HepG2 (cell line): Measurements from ENCODE around the gene ASIC3. TPM values are rescaled to one million over a fixed set of nuclear protein-coding genes. Genes with fewer than 3 reads are reported as not detected.
A peak's percentile ranks its signal among the peaks of the same experiment; 100 is the strongest.

Source experiments
- ATAC-seq: fragments of 200-7000 bp; cut with Tn5 transposase; 3 replicates; pipeline ENCODE4 v1.9.1; 2020; ENCODE audit warnings: mild to moderate bottlenecking, moderate library complexity
- BruUV-seq: library from RNA; stranded (reverse); fragments of 400-500 nt; replicated peaks from 2 replicates; lab custom pipeline; 2021; lab: Mats Ljungman, UMichigan
- CTCF ChIA-PET: fragments of 300-600 bp; formaldehyde crosslinking; extraction: SDS; loops from one replicate; lab custom pipeline; 2021; ENCODE audit warnings: low total read pairs, inconsistent platforms, low intra/inter-chr PET ratio; lab: Yijun Ruan, JAX
- POLR2A ChIA-PET: fragments of 350-600 bp; sonication (Branson Sonifier 250); formaldehyde crosslinking; loops from one replicate; lab custom pipeline; 2020; ENCODE audit warnings: antibody characterized with exemption, inconsistent platforms; lab: Yijun Ruan, JAX
- DNase-seq: peaks from one replicate; pipeline ENCODE4 v3.0.0-alpha.2; 2015; ENCODE audit warnings: low spot score
- FAIRE-seq: peaks from 3 replicates; lab custom pipeline; 2011; peaks lifted over from hg19 to GRCh38; lab: Jason Lieb, UNC
- H2AFZ ChIP-seq: one replicate; pipeline ENCODE4 v1.6.1; 2011; ENCODE audit warnings: low read length, inconsistent platforms
- H3K27ac ChIP-seq: fragments of 300-600 bp; 3 replicates; pipeline ENCODE4 v1.8.0; 2011; ENCODE audit warnings: mixed run types, mild to moderate bottlenecking, mixed read lengths, low read length, inconsistent platforms; ENCODE audit not compliant: insufficient read depth; ENCODE audit errors: extremely low read length
- H3K27me3 ChIP-seq, 2 experiments: fragments of 200-600 bp in 1 of 2; 2 replicates in 1 of 2; 3 replicates in 1 of 2; pipeline versions ENCODE4 v1.6.0 to v1.8.0; 2011; ENCODE audit warnings: low read length in 2 of 2, mild to moderate bottlenecking in 2 of 2, moderate library complexity in 2 of 2, inconsistent platforms in 1 of 2; ENCODE audit not compliant: insufficient read depth in 2 of 2, control insufficient read depth in 1 of 2
- H3K36me3 ChIP-seq, 2 experiments: fragments of 200-600 bp in 1 of 2; replicated peaks in 1 of 2; 2 replicates in 1 of 2; 3 replicates in 1 of 2; pipeline versions ENCODE4 v1.5.1 to v1.8.0; 2011; ENCODE audit warnings: low read length in 2 of 2, inconsistent platforms in 1 of 2; ENCODE audit not compliant: insufficient read depth in 2 of 2, control insufficient read depth in 1 of 2
- H3K4me1 ChIP-seq: 2 replicates; pipeline ENCODE4 v1.5.1; 2012; ENCODE audit warnings: low read length, inconsistent platforms; ENCODE audit not compliant: insufficient read depth
- H3K4me2 ChIP-seq: 2 replicates; pipeline ENCODE4 v1.6.0; 2011; ENCODE audit warnings: low read depth, low read length, inconsistent platforms
- H3K4me3 ChIP-seq, 3 experiments: fragments of 200-600 bp in 1 of 3; sonication (generic), shearing (Covaris generic) in 1 of 3; replicated peaks in 1 of 3; 2 replicates each; pipeline ENCODE4 v1.5.1; 2011 to 2016; ENCODE audit warnings: low read length in 3 of 3, inconsistent platforms in 2 of 3, low read depth in 2 of 3, mild to moderate bottlenecking in 2 of 3, control low read depth in 1 of 3, mixed read lengths in 1 of 3; ENCODE audit not compliant: insufficient read depth in 1 of 3
- H3K79me2 ChIP-seq: one replicate; pipeline ENCODE4 v1.6.1; 2011; ENCODE audit warnings: low read length, inconsistent platforms; ENCODE audit not compliant: insufficient read depth
- H3K9ac ChIP-seq: 2 replicates; pipeline ENCODE4 v1.6.0; 2011; ENCODE audit warnings: mild to moderate bottlenecking, low read depth, low read length, inconsistent platforms; ENCODE audit not compliant: insufficient read depth
- H3K9me3 ChIP-seq: 2 replicates; pipeline ENCODE4 v1.5.1; 2012; ENCODE audit warnings: mild to moderate bottlenecking, low read length
- H4K20me1 ChIP-seq: 2 replicates; pipeline ENCODE4 v1.6.0; 2011; ENCODE audit warnings: inconsistent platforms, mild to moderate bottlenecking, low read length, moderate library complexity; ENCODE audit not compliant: insufficient read depth
- GATAD2A ChIP-seq: IDR thresholded peaks from 2 replicates; pipeline ENCODE4 v1.6.1; 2016
- HOXA3 ChIP-seq: sonication (generic); formaldehyde crosslinking; IDR thresholded peaks from 2 replicates; pipeline ENCODE4 v1.5.0; 2020; ENCODE audit warnings: missing genetic modification reagents
- KMT2A ChIP-seq: sonication (generic); formaldehyde crosslinking; IDR thresholded peaks from 2 replicates; pipeline ENCODE4 v1.4.0; 2020; ENCODE audit warnings: missing genetic modification reagents
- MATR3 ChIP-seq: sonication (generic); formaldehyde crosslinking; IDR thresholded peaks from 2 replicates; pipeline ENCODE4 v1.4.0; 2020; ENCODE audit warnings: missing genetic modification reagents
- MIER2 ChIP-seq: IDR thresholded peaks from 2 replicates; pipeline ENCODE4 v1.6.1; 2016; ENCODE audit warnings: missing biosample characterization, missing genetic modification reagents
- NR2C2 ChIP-seq: sonication (generic); formaldehyde crosslinking; IDR thresholded peaks from 2 replicates; pipeline ENCODE4 v1.4.0; 2020; ENCODE audit warnings: missing genetic modification reagents, mild to moderate bottlenecking, moderate library complexity, borderline replicate concordance
- RFX1 ChIP-seq: fragments of 450-650 bp; IDR thresholded peaks from 2 replicates; pipeline ENCODE4 v1.6.1; 2017
- SAFB2 ChIP-seq: sonication (generic); formaldehyde crosslinking; IDR thresholded peaks from 2 replicates; pipeline ENCODE4 v1.5.1; 2020; ENCODE audit warnings: missing genetic modification reagents, low read depth, mild to moderate bottlenecking, borderline replicate concordance
- WGBS: methylation state at CpG from one replicate; pipeline ENCODE4 v1.1.6; 2017; ENCODE audit warnings: low lambda C conversion rate; 5-methylcytosine and 5-hydroxymethylcytosine counted together
- in situ Hi-C: cut with HindIII; loops from 2 replicates; pipeline ENCODE4 v1.10.0; 2017; ENCODE audit warnings: low pct_unique_long_range_greater_than_20kb; ENCODE audit not compliant: extremely low pct_ligation_motif_present
- intact Hi-C: fragments of 100-400 bp; cut with micrococcal nuclease; formaldehyde crosslinking; loops from one replicate; pipeline ENCODE4 v1.10.0; 2022; ENCODE audit not compliant: unreplicated experiment
- polyA plus RNA-seq, 8 experiments: library from polyadenylated mRNA; depleted of rRNA in 3 of 8; stranded (reverse) in 7 of 8; unstranded in 1 of 8; fragments of >200 nt; fragmentation: Illumina TruSeq in 4 of 8; extraction: Trizol in 4 of 8; gene quantifications; 2 replicates each; pipeline versions ENCODE4 v1.2.1 to v1.2.3, GENCODE V29; 2011 to 2016; ENCODE audit warnings: low read depth in 4 of 8, missing spikeins in 1 of 8, mixed read lengths in 1 of 8; ENCODE audit not compliant: insufficient read depth in 1 of 8
- total RNA-seq, 5 experiments: library from RNA; depleted of rRNA; stranded (reverse); fragments of >200 nt; fragmentation: Illumina TruSeq; extraction: Trizol; gene quantifications; 2 replicates each; pipeline ENCODE4 v1.2.3, GENCODE V29; 2016; ENCODE audit warnings: low read depth in 1 of 5
- TF ChIP-seq, protein P1 (sequence below): sonication (generic); formaldehyde crosslinking; IDR thresholded peaks from 2 replicates; pipeline ENCODE4 v1.8.0; 2022; ENCODE audit warnings: mild to moderate bottlenecking, missing genetic modification reagents
- TF ChIP-seq, protein P2 (sequence below): sonication (generic); formaldehyde crosslinking; IDR thresholded peaks from 2 replicates; pipeline ENCODE4 v1.8.0; 2022; ENCODE audit warnings: missing genetic modification reagents, mild to moderate bottlenecking, moderate library complexity, borderline replicate concordance
- TF ChIP-seq, protein P3 (sequence below): sonication (generic); formaldehyde crosslinking; IDR thresholded peaks from 2 replicates; pipeline ENCODE4 v1.4.0; 2020; ENCODE audit warnings: missing genetic modification reagents

ASIC3 gene
- total and polyA plus RNA-seq, 2 of the 13 experiments (the other 11 are each of a cell fraction or from before 2014, with no cell fraction given), result 0.51 TPM; not detected in 1

DNA sequence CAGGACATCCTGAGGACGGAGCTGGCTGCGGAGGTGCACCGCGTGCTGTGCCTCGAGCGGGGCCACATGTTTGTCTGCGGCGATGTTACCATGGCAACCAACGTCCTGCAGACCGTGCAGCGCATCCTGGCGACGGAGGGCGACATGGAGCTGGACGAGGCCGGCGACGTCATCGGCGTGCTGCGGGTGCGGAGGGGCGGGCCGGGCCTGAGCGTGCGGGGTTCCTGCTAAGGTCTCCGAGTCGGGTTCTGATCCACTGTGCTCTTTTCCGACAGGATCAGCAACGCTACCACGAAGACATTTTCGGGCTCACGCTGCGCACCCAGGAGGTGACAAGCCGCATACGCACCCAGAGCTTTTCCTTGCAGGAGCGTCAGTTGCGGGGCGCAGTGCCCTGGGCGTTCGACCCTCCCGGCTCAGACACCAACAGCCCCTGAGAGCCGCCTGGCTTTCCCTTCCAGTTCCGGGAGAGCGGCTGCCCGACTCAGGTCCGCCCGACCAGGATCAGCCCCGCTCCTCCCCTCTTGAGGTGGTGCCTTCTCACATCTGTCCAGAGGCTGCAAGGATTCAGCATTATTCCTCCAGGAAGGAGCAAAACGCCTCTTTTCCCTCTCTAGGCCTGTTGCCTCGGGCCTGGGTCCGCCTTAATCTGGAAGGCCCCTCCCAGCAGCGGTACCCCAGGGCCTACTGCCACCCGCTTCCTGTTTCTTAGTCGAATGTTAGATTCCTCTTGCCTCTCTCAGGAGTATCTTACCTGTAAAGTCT, 34.4 kb upstream of the ASIC3 start:
- Histone ChIP-seq H3K79me2 (no peaks in the 10 kb centered on the region), H3K4me1 (peaks cover 68% of the 10 kb centered on the region), H3K36me3 (no peaks in the 10 kb centered on the region; a peak in 1 of 5 replicates), H3K27me3 (peaks cover 3 to 8% of the 10 kb centered on the region in 2 experiments; a peak in 3 of 5 replicates), H2AFZ (no peak overlapping the region), H3K9ac (no peak overlapping the region), H3K4me2 (no peak overlapping the region), H3K9me3 (no peaks in the 10 kb centered on the region), H3K4me3 (no peak overlapping the region), H4K20me1 (no peaks in the 10 kb centered on the region), H3K27ac (no peak overlapping the region)
- FAIRE-seq (no peak), DNase-seq (no peak), ATAC-seq (no peak)
- POLR2A ChIA-PET, result no interaction called here
- TF ChIP-seq RFX1 (peak; percentile 28; the same call in 1 of the 2 replicates), NR2C2 (CRISPR knock-in tag) (no peak), HOXA3 (CRISPR knock-in tag) (no peak), GATAD2A (CRISPR knock-in tag) (no peak)
- WGBS, result 95% methylated on average over 46 of the region's 55 CpGs
- in situ Hi-C loops, result no loop called here
- BruUV-seq, result no TSS peak
- CTCF ChIA-PET, result no interaction called here
- intact Hi-C loops, result no loop called here

DNA sequence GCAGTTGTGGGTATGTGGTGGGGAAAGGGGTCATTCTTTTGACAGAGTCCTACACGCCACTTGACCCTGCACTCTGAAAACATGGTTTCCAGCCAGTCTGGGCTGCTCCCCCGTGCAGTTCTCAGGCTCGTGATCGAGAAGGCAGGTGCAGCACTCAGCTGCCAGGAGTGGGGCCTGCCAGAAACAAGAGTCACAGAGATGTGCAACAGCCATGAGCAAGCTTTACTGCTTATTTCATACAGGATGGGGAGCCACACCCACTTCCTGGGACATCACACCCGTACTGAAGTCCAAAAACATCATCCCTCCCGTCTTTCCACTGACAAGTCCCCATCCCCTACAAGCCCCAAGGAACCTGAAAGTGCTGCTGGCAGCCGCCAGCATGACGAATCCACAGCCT, 33.4 kb upstream of the ASIC3 start:
- FAIRE-seq (no peak), ATAC-seq (no peak), DNase-seq (no peak)
- H3K36me3 ChIP-seq, result no peaks in the 10 kb centered on the region; a peak in 1 of 5 replicates
- no peak overlapping the region for H2AFZ ChIP-seq
- 82% methylated on average over 5 of the region's 8 CpGs for WGBS
- CTCF ChIA-PET, result no interaction called here
- POLR2A ChIA-PET, result no interaction called here
- H3K4me2 ChIP-seq, result no peak overlapping the region
- intact Hi-C loops (no loop called here), in situ Hi-C loops (no loop called here)
- H4K20me1 ChIP-seq, result no peaks in the 10 kb centered on the region
- H3K9me3 ChIP-seq, result no peaks in the 10 kb centered on the region
- no peaks in the 10 kb centered on the region for H3K79me2 ChIP-seq
- H3K27ac ChIP-seq, result no peak overlapping the region
- H3K4me1 ChIP-seq, result peaks cover 57% of the 10 kb centered on the region
- BruUV-seq, result no TSS peak
- H3K4me3 ChIP-seq, result no peak overlapping the region
- H3K27me3 ChIP-seq, result peaks cover 6 to 18% of the 10 kb centered on the region in 2 experiments; a peak in 4 of 5 replicates
- no peak overlapping the region for H3K9ac ChIP-seq
- no peak for TF ChIP-seq MATR3 (CRISPR knock-in tag)
- no peak for TF ChIP-seq MIER2 (CRISPR knock-in tag)
- TF ChIP-seq KMT2A (CRISPR knock-in tag), result no peak
- TF ChIP-seq, protein P1, sequence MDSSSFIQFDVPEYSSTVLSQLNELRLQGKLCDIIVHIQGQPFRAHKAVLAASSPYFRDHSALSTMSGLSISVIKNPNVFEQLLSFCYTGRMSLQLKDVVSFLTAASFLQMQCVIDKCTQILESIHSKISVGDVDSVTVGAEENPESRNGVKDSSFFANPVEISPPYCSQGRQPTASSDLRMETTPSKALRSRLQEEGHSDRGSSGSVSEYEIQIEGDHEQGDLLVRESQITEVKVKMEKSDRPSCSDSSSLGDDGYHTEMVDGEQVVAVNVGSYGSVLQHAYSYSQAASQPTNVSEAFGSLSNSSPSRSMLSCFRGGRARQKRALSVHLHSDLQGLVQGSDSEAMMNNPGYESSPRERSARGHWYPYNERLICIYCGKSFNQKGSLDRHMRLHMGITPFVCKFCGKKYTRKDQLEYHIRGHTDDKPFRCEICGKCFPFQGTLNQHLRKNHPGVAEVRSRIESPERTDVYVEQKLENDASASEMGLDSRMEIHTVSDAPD (CRISPR knock-in tag), result no peak
- TF ChIP-seq SAFB2, result no peak
- TF ChIP-seq, protein P2, sequence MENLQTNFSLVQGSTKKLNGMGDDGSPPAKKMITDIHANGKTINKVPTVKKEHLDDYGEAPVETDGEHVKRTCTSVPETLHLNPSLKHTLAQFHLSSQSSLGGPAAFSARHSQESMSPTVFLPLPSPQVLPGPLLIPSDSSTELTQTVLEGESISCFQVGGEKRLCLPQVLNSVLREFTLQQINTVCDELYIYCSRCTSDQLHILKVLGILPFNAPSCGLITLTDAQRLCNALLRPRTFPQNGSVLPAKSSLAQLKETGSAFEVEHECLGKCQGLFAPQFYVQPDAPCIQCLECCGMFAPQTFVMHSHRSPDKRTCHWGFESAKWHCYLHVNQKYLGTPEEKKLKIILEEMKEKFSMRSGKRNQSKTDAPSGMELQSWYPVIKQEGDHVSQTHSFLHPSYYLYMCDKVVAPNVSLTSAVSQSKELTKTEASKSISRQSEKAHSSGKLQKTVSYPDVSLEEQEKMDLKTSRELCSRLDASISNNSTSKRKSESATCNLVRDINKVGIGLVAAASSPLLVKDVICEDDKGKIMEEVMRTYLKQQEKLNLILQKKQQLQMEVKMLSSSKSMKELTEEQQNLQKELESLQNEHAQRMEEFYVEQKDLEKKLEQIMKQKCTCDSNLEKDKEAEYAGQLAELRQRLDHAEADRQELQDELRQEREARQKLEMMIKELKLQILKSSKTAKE (CRISPR knock-in tag), result no peak
- TF ChIP-seq, protein P3, sequence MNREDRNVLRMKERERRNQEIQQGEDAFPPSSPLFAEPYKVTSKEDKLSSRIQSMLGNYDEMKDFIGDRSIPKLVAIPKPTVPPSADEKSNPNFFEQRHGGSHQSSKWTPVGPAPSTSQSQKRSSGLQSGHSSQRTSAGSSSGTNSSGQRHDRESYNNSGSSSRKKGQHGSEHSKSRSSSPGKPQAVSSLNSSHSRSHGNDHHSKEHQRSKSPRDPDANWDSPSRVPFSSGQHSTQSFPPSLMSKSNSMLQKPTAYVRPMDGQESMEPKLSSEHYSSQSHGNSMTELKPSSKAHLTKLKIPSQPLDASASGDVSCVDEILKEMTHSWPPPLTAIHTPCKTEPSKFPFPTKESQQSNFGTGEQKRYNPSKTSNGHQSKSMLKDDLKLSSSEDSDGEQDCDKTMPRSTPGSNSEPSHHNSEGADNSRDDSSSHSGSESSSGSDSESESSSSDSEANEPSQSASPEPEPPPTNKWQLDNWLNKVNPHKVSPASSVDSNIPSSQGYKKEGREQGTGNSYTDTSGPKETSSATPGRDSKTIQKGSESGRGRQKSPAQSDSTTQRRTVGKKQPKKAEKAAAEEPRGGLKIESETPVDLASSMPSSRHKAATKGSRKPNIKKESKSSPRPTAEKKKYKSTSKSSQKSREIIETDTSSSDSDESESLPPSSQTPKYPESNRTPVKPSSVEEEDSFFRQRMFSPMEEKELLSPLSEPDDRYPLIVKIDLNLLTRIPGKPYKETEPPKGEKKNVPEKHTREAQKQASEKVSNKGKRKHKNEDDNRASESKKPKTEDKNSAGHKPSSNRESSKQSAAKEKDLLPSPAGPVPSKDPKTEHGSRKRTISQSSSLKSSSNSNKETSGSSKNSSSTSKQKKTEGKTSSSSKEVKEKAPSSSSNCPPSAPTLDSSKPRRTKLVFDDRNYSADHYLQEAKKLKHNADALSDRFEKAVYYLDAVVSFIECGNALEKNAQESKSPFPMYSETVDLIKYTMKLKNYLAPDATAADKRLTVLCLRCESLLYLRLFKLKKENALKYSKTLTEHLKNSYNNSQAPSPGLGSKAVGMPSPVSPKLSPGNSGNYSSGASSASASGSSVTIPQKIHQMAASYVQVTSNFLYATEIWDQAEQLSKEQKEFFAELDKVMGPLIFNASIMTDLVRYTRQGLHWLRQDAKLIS, result no peak
